SH-SY5Y (cell line): ENCODE data around the gene ZBTB47.

Experiments
- GATA2 ChIP-seq: IDR thresholded peaks from 2 replicates; pipeline ENCODE4 v1.6.1; 2011; ENCODE audit warnings: mild to moderate bottlenecking, low read depth, low read length
- GATA3 ChIP-seq: IDR thresholded peaks from 2 replicates; pipeline ENCODE4 v1.6.1; 2011; ENCODE audit warnings: low read depth, mild to moderate bottlenecking, low read length, moderate library complexity

Gene ZBTB47

DNA sequence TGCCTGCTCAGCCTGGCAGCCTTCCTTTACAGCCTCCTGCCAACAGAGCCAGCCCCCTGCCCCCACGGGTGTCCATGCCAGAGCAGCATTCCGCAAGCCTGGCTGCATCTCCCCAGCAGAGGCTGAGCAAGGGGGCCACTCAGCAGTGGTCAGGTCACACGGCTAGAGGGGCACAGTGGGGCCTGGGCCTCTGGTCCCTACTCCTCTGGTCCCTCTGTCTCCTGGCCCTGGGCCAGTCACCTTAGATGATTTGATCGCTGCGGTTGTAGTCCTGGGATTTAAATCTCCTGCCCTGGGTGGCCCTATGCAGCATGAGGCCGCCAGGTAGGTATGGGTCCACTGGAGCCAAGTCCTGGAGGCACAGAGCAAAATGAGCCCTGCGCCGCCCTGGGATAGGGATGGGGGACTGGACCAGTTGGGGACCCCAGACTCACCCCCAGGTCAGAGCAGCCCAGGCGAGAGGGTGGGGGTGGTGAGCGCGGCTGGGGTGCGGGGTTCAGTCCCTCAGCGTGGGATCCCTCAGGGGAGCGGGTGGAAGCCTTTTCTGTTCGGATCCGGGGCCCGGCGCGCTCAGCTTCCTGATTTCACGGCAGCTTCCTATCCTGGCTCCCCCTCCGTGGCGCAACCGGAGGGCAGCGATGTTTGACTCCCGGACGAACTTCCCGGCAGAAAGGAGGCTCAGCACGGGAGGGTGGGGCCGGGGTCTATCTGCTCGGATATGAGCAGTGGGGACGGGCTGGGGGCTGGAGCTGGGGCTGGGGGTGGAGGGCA is at the start of gene ZBTB47:
Gene ZBTB47, plus strand, starts transcription at position 138 of the 771 bp plus-strand sequence. CDS start 4,659 bp downstream, outside the sequence.
- no peak for TF ChIP-seq GATA3
- no peak for TF ChIP-seq GATA2

DNA sequence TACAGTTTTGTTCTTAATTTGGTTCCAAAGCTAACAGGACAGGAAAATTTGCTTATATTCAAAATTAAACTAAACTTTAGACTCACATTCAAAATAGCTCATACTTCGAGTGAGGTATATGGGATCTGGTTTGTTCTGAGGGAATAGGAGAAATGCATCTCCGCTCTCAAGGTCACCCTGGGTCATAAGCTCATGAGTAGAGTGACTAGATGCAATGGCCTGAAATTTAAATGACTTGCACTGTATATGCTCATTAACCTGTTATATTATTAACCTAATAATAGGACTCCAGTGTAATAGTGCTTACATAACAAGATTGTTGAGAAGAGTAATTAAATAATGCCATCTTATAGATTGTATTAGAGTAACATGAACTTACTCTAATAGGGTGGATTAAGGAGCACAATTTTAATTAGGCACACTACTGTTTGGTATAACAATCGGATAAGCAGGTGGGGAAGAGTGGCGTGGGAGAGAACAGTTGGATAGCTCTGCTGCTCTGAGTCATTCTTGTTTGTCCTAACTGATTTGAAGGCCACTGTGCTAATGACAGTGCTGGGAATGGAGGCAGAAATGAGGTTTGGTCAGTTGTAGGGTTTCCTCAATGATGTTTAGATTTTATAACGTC is 47.8 kb upstream of the ZBTB47 start:
- TF ChIP-seq GATA3: no peak
- TF ChIP-seq GATA2: no peak

DNA sequence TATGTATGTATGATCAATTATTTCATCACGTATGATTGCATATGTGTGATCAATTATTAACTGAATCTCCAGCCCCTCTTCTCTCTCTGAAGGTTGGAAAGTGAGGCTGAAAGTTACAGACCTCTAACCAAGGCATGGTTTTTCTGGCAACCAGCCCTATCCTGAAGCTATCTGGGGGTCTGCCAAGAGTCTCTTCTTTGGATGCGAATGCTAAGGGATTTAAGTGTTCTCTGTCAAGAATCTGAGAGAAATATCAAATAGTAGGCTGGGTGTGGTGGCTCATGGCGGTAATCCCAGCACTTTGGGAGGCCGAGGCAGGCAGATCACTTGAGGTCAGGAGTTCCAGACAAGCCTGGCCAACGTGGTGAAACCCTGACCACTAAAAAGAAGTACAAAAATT is 44.9 kb upstream of the ZBTB47 start:
- no peak for TF ChIP-seq GATA3

DNA sequence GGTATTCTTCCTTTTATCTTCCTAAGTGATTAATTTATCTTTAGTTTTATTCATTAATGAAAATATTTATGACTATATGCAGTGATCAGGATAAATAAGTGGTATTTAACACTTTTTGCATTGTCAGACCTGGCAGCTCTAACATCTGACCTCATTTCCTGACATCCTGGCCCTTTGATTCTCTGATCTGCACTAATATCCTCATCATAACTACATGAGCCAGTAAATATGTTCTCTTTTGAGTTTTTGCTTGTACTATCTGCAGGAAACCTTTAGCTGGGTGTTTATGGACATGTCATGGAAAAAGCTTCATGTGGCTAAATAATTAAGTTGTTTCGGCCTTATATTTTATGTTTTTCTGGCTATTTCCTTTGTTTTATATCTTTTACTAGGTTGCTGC is 42.5 kb upstream of the ZBTB47 start:
- no peak for TF ChIP-seq GATA3
- TF ChIP-seq GATA2: no peak

DNA sequence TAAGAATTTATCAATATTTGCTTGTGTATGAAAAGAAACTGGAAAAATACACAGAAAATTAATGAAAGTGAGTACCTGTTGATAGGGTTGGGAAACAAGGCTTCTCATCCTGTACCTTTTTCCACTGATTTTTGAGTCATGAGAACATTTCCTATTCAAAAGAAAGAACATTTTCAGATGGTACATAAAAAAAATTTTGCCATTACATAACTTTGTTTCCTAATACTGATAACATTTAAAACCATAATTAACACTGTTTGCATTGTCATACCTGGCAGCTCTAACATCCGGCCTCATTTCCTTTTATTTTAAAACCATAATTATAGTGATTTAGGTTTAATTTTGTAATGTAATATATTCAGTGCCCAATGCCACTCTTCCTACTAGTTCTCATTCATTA is 41.3 kb upstream of the ZBTB47 start:
- TF ChIP-seq GATA2 (no peak), GATA3 (no peak)

DNA sequence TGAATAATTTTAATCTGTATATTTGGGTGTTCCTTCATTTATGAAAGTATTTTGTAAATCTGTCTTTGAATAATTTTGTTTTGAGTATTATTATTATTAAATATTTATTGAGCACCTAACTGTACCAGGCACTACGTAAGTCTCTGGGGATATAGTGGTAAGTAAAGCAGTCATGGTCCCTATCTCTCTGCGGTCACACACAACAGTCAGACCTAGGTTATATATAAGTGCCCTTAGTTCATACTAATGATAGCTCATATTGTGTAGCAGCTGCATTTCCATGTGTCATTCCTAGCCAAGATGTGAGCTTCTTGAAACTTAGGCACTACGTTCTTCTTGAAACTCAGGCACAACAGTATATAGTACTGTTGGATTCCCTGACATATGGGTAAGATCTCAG is 40.6 kb upstream of the ZBTB47 start:
- TF ChIP-seq GATA2: no peak
- TF ChIP-seq GATA3: no peak

DNA sequence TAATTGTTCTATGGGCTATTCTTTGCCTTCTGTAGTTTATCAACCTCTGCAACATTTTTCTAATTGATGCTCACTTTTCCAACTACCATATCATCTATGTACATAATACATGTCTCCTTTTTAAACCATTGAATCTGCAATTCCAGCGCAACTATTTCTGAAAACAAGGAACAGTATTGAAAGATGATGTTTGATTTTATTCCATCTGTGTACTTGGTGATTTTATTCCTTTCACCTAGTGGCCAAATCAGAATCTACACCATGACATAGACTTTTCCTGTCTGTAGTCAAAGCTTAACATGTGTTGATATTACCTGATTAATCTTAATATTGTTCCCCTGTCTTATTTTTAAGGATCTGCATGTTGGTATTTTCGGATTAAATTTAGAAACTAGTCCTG is 40.0 kb upstream of the ZBTB47 start:
- no peak for TF ChIP-seq GATA3
- TF ChIP-seq GATA2: no peak

DNA sequence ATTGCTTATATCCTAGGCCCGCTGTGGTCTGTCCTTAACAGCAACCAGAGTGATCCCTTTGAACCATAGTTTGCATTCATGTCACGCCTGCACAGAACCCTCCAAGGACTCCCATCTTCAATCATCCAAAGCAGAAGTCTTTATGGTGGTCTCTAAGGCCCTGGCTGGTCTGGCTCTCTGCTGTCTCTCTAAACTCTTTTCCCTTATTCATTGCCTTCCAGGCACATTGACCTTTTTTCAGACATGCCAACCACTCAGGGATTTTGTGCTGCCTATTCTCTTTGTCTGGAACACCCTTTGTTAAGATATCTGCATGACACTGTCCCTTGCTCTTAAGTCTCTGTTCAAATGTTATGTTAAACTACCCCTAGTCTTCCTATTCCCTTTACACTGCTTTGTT is 21.9 kb upstream of the ZBTB47 start:
- TF ChIP-seq GATA2 (no peak), GATA3 (no peak)

DNA sequence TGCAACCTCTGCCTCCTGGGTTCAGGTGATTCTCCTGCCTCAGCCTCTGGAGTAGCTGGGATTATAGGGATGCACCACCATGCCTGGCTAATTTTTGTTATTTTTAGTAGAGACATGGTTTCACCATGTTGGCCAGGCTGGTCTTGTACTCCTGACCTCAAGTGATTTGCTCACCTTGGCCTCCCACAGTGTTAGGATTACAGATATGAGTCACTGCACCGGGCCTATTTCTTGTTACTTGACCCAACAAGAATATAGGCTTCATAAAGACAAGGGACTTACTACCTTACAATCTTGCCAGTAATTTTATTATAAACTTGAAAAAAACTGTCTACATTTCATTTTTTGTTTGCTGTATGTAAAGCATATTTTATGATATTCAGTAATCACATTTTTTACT is 21.4 kb upstream of the ZBTB47 start:
- TF ChIP-seq GATA3: no peak
- TF ChIP-seq GATA2: no peak

DNA sequence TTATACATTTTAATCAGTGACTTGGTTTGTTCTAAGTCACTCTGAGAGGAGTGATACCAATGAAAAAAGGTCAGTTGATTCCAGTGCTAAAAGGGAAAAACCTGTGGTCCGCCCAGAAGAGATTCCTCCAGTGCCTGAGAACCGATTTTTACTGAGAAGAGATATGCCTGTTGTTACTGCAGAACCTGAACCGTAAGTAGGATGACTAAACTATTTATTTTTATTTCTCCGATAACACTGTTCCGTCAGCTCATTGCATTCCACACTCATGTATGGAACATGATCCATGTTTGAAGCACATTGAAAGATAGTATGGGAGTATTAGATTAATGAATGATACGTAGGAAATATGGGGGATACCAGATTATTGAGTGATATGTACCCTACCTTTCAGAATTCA is 20.0 kb upstream of the ZBTB47 start:
- TF ChIP-seq GATA2: no peak
- no peak for TF ChIP-seq GATA3

DNA sequence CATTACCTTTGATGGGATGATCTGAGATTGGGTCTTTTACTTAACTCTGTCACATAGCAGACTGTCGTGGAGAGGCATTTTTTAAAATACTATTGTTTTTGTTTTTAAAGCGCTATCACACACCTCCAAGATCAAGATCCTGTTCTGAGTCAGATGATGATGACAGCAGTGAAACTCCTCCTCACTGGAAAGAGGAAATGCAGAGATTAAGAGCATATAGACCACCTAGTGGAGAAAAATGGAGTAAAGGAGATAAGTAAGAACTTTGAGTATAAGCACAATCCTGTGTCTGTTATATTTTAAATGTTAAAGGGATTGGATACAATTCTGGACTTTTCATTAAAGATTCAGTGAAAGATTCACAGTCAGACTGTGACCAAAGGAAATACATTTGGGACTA is 18.4 kb upstream of the ZBTB47 start:
- no peak for TF ChIP-seq GATA2
- no peak for TF ChIP-seq GATA3

DNA sequence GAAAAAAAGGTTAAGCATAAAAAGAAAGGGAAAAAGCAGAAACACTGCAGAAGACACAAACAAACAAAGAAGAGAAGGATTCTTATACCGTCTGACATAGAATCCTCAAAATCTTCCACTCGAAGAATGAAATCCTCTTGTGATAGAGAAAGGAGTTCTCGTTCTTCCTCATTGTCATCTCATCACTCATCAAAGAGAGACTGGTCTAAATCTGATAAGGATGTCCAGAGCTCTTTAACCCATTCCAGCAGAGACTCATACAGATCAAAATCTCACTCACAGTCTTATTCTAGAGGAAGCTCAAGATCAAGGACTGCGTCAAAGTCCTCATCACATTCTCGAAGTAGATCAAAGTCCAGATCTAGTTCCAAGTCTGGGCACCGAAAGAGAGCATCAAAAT is 16.5 kb upstream of the ZBTB47 start:
- no peak for TF ChIP-seq GATA2
- no peak for TF ChIP-seq GATA3

DNA sequence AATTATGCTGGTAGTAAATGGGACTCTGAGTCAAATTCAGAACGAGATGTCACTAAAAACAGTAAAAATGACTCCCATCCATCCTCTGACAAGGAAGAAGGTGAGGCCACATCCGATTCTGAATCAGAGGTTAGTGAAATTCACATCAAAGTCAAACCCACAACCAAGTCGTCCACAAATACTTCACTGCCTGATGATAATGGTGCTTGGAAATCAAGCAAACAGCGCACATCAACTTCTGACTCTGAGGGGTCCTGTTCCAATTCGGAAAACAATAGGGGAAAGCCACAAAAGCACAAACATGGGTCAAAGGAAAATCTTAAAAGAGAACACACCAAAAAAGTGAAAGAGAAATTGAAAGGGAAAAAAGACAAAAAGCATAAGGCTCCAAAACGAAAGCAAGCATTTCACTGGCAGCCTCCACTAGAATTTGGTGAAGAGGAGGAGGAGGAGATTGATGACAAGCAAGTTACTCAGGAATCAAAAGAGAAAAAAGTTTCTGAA is 15.1 kb upstream of the ZBTB47 start:
- TF ChIP-seq GATA2 (no peak), GATA3 (no peak)

DNA sequence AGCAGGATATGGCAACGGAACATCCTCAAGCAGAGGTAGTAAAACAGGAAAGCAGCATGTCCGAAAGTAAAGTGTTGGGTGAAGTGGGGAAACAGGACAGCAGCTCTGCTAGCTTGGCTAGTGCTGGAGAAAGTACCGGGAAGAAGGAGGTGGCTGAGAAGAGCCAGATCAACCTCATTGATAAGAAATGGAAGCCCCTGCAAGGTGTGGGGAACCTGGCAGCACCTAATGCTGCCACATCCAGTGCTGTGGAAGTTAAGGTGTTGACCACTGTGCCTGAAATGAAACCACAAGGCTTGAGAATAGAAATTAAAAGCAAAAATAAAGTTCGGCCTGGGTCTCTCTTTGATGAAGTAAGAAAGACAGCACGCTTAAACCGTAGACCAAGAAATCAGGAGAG is 14.3 kb upstream of the ZBTB47 start:
- TF ChIP-seq GATA3: no peak
- TF ChIP-seq GATA2: no peak

DNA sequence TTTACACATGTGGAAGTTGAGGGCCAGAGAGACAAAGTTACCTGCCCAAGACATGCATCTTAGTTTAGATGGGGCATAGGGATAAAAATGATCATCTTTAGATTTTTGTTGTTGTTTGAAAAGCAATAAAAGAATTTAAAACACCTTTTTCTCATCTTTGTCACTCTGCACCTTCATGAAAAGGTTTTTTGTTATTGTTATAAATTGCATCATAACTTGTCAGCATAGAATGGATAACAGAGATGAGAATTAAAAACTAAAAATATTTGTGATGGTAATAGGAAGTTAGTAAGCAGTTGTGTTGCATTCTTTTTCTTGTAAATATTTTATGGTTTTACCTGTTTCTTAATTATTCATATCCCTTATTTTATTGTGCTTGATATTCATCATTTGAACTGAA is 13.4 kb upstream of the ZBTB47 start:
- no peak for TF ChIP-seq GATA2
- no peak for TF ChIP-seq GATA3
